ENCODE results near the gene SLIT3.

The SLIT3 gene

DNA sequence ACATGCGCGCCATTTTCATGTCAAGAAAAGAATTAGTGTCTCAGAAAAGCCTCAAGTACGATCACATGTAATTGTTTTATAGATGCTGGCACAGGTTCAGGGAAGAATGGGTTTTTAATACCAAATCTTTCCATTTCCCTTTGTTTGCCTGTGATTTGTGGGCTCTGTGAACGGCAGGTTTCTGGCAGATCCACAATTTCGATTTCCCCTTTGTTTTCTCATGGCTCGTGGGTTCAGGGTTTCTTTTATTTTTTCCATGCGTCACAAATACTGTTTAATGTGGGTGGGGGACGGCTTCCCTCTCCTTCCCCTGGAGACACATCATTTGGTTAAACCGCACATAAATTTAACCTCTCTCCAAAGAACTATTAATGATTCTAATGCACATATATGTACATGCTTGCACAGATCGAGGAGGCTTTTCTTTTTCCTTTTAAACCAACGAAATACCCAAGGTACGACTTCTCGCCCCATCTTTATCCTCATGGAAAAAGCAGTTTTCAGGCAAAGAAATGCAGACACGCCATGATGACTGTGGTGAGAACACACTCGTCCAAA is 195.9 kb downstream of the SLIT3 start:
- DNase-seq: no peak

DNA sequence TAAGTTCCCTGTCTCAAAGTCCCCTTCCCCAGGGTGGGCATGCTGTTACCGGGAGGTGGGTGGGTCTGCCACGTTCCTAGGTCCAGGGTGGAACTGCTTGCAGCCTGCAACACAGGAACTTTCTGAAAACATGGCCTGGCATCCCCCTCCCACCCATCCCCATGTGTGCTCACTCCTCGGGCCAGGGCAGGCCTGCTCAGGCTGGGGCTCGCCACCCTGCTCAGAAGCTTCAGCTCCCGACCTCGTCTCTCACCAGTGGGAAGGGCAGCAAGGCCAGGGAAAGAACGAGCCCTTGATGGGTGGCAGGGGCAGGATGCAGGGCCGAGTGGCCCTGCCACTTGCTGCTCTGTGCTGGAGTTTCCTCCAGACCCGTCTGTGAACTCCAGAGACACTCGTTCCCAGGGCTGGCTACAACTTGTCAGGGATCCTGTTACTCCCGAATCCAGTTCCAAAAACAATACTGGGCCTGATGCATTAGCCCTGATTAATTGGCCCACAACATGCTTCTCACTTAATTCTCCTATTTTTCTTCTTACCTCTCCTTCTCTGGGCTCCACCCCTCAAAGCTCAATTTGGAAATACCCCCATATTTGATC is 197.3 kb downstream of the SLIT3 start:
- DNase-seq: no peak

DNA sequence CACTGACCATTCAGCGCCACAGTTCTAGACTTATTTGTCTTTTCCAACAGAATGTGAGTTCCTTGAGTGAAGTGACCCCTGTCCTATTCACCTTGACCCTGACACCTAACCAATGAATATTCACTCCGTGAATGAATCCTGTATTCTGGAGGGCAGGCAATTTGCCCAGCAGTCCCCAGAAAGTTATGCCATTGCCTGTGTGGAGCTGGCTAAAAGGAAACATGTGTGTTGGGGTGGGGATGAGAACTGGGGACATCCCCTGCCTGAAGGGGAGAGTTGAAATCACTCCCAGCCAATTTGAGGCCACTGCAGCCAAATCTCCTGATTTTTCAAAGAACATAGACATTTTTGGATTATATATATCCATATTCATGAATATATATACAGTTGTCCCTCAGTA is 199.0 kb downstream of the SLIT3 start:
- no peak for DNase-seq

DNA sequence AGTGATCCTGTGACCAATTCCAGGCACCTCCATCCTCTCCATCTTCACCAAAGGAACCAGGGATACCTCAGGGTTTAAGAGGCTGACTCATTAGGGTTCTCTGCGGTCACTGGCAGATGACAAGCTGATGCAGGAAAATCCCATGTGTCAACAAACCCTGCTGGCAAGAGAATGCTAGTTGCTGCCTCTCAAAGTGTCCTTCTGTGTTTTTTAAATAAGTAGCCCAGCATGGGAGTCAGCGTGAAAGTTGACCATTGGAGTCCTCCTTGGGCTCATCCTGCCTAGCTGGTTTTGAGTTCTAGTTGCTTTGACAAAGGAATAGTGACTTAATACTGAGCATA is 200.2 kb downstream of the SLIT3 start:
- DNase-seq: no peak

DNA sequence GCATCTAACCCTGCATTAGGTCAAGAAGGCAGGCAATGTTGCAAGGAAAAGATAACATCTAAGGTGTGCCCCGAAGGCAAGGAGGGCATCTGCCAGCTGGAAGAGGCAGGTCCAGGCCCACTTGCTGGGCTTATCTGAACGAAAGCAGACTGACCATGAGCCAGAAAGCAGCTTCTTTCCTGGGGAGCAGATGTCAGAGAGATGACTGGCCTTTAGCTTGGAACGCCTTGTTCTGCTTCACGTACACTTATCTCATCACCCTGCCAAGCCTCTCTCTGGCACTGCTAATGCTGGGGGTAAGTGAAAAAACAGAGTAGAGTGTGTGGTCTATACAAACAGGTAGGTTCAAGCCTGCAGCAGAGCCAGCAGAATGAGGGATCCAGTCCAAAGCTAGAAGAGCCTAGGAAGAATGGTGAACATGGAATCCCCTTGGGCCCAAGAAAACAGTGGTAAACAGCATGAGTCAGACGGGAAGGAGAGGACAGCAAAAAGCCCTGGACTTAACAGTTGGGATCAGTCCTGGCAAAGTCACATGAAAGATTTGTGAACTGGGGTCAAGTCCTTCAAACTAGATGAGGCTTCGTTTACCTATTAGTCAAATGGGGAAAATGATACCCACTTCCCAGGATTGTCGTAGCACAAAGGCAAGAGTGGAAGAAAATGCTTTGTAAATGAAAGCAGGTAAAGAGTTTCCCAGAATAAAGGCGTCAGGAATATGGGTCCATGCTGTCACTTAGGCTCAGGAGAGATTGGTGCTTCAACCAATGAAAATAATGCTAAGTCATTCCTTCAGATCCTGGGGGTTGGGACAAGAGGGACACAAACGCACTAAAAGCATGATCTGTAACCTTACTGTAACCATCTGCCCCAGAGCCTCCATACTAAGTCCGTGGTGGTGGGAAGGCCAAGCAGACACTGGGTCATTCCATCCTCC is 200.9 kb downstream of the SLIT3 start:
- no peak for DNase-seq

DNA sequence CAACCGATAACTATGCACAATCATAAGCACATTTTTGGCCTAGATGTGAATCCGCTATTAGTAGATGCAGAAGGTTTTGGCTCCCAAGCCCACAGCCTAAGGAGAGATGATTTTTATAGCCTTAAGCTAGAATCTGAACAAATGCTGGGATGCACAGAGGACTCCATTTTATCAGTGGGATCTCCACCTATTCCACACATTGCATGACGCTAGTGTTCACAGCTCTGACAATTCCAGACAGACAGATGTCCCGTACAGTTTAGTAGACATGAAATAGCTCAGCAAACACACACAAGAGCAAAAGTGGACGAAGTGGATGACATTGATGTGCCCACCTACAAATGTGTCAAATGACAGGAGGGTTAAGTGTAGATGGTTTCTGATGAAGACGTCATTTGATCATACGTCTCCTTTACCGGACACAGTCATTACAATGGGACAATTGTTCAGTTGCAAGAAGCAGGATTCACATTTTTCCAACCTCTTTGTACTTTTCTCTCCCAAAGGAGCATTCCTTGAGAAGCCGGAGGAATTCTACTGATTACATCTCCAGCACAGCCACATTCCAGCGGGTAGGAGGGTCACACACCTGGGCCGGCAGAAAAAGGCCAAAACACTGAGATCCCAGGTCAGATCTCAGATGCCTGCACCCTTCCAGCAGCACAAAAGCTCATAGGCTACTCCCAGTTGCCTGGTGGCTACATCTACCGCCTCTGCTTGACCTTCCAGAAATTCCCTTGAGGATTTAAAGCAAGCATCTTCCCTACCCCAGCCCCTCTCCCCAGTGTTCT is 202.4 kb downstream of the SLIT3 start:
- DNase-seq: no peak

DNA sequence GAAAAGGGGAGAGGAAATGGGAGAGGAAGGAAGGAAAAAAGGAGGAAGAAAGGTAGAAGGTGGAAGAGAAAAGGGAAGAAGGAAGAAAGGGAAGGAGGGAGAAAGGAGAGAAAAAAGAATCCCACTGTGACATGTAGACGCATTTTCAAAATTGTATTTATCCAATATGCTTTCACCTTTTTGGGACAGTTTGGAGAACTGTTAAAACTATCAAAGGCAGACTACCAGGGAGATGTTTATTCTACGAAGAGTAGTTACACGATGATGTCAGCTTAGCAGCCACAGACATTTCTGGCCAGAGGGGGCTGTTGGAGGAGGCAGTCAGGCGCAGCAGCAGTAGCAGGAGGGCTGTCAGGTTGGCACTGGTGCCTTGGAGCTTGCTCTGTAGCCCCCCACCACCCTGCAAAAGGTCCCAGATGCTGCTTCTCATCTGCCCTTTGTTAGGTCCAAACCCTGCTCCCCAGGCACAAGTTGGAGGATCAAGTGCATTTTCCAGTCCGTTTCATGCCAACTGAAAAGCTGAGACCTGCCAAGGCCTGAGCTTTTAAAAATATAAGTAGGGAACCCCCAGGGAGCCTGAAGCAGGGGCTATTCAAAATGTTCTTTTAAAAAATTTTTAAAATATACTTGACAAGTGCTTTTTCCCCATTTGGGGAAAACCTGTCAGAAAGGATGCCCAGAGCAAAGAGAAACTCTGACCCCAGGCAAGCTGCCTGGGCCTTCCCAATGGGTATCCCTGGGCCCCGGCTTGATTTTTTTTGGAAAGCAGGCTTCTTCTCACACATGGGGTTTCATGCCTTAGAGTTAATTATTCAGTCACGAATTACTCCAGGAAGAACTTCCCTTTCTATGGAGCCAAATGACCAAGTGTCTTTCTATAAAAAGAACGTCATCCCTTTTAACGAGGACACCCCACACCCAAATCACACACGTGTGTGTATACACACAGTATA is 203.3 kb downstream of the SLIT3 start:
- DNase-seq: no peak

DNA sequence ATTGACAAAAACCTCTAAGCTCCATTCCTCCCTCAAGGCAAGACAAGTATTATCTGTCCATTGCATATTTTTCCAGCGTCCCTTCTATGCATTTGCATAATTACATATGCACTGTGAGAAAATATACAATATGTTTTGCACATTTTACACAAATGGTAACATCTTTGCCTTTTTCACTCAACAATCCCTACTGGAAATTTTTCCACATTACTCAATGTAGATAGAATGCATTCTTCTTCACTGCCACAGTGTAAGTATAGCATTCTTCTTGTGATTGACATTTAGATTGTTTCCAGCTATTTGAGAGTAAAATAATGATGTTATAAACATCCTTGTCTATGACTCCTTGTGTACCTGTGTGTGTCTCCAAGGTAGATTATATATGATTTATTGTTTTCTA is 205.0 kb downstream of the SLIT3 start:
- DNase-seq: no peak

DNA sequence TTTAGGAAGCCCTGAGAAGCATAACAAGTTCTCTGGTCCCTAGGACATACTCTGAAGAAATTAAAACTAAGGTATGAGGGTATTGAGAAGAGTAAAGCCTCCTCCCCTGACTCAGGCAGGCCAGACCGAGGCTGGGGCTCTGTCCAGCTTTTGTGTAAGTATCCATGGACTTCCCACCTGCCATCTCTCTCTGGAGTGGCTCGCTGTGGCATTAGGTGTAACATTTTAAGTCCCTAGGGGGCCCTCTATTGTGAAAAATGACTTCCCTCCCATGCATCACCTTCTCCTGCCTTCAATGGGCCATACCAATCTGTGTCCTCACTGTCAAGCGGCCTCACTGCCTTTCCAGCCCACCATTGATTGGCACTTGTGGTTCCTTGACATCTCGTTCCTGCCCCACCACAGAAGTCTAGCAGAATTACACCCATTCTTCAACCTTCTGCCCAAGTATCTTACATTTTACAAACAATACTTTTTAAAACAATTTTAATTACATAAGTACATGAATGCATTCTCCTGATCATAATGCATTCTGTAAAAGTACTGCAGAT is 205.5 kb downstream of the SLIT3 start:
- DNase-seq: no peak

DNA sequence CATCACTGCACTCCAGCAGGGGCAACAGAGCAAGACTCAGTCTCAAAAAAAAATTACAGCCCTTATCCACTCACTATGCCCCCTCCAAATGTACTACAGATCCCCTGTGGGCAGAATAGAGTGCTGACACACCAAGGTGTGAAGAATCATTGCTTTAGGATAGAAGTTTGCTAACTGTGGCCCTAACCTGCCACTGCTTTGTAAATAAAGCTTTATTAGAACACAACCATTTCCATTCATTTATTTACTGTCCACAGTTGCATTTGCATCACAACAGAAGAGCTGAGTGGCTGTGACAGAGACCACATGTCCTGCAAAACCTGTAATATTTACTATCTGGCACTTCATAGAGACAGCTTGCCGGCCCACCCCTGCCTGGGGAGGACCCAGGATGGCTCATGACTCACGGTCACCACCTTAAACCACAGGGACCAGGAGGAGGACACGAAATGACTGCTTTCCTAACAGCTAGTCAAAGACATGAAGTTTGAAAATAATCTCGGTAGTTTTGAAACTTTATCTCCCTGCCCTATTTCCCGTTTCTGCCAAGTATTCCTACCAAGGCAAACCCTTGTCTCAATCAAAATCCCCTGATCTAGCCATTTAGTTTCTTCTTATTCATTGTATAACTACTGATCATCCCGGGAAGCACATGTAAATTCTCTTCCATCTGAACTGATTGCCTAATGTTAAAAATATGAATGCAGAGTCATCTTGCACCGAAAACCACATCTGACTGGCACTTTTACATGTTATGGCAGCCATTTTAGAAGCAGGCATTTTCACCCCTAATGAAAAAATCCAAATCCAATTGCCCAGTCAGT is 206.1 kb downstream of the SLIT3 start:
- no peak for DNase-seq

DNA sequence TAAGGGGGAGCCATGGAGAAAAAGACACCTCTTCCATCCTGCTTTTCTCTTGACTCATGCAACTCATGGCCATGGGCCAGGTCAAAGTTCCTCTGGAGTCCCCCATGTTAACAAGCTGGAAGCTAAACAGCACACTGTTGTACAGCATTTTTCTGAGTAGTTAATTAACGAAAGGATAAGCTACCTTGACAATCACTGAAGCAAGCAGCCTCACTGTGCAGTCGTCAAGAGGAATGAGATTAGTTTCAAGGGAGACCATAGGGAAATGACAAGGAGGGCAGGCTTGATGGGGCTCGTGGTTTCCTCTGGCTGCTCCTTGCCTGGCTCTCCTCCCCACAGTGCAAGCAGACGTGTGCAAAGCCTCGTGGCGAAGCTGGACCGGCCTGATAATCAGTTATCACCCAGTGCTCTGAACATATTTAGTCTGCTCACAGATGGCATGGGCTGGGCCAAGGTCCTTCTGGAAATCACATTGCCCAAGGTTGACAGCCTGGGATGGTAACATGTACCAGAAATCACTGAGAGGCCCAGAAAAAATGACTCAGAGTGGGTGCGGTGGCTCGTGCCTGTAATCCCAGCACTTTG is 209.5 kb downstream of the SLIT3 start:
- DNase-seq: no peak

DNA sequence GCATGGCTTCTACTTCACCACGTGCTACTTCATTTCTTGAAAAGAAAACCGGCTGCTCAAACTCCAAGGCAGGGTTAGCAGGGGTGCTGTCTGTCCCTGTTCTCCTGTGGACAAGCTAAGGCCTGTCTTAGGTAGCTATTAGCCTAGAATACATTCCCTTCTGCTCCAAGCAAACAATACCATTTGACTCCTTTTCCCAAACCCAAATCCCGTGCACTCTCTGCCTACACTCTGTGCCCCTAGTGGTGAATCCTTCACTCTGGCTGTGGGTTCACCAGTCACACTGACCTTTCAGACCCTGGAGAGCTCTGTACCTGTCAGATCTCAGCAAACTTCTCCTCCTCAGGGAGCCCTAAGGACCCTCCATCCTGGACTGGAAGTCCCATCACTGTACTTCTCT is 211.6 kb downstream of the SLIT3 start:
- no peak for DNase-seq

DNA sequence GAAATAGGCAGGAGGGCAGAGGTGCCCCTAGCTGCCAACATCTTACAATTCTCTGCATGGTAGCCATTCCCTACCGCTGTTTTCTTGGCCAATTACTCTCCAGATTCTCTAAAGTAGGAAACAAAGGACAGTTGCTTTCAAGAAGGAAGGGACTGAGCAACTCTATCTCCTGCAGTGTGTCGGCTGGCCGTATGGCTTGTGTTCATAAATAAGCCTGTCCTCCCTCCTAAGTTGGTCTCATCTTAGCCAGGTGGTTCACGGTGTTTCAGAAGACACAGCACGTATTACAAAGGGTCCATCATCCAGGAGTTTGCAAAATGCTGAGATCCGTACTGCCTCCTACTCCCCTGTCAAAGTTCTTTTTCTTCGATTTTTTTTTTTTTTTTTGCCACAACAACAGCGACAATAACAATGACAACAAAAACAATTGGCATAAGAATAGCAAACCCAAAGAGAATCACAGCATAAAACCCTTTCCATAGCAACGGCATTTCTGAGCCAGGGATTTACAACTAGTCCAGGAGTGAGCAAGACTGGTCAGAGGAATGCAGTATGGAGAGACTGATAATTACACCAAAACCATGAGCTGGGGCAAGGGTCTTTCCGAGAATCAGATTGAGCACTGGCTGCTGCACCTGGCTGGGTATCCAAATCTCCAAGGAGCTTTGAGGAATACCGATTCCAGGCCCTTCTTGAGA is 212.8 kb downstream of the SLIT3 start:
- no peak for DNase-seq

DNA sequence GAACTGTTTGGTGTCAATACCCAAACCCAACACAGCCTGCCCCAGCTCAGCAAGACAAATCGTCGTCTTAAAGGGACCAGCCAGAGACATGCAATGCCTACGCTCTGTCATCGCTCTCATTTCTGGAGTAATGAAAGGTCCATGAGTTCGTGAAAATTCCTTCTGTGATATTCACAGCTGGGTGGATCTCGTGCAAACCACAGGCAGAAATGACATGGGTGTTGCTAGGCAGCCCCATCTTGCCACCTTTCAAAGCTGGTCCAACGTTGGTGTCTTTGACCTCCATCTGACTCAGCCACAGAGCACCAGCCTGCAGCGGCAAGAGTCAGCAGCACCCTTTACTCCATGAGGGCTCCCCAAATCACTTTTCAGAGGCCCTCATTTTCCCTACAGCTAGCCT is 215.3 kb downstream of the SLIT3 start:
- DNase-seq: no peak

DNA sequence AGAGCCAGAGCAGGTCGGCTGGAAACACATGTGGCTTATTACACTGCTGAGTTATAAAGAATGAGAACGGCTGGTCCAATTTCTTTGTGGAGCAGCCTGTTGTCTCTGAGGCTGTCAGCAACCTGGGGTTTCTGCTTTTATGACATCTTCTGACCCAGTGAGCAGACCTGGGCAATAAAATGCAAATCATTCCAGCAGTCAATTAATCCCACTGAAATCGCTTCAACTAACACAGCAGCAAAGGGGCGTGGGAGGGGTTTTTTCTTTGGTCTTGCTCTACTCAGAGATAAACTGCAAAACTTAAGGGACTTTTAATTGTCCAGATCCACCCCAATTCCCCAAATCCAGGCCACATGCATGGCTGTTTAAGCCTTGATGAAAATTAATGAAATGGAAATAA is 215.7 kb downstream of the SLIT3 start:
- no peak for DNase-seq

DNA sequence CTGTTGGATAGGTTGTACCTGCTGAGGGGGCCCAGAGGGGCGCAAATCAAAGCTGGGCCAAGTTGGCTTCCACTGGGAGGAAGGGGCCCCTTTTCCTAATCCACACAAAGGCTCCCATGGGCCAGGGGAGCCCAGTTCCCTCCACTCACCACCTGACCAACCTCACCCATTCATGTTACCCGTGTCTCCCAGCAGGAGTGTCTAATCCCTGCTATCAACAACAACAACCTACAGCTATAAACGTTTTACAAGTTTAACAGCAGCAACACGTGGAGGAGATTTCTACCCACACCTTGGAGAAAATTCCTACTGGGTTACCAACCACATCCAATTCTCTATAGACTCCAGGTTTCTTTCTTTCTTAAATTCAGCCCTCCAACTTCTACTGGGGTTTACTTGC is 216.2 kb downstream of the SLIT3 start:
- DNase-seq: no peak

DNA sequence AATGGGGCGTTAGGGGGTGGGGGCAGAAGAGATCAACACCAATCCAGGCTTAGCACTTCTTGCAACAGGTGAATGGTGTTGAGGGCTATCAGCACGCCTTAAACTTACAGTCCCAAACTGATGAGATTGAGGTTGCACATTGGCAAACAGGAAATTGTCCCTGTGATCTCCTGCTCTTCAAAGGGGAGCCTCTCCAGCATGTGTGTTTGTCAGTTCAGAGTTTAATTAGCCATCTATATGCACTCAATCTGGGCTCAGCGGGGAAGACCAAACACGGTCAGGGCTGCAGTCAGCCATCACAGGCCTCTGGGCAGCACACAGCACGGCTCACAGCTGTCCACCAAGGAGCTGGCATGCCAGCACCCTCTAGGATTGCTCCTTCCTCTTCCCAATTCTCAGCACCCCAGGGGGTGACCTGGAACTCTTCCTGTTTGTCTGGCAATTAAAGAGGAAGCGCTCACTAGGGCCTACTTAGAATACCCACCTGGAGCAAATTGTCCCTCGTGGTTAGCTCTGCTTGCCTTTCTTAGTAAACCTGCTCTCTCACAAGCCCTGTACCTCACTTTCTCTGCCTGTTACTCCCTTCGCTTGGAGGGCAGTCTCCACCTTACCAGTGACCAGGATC is 217.4 kb downstream of the SLIT3 start:
- no peak for DNase-seq

DNA sequence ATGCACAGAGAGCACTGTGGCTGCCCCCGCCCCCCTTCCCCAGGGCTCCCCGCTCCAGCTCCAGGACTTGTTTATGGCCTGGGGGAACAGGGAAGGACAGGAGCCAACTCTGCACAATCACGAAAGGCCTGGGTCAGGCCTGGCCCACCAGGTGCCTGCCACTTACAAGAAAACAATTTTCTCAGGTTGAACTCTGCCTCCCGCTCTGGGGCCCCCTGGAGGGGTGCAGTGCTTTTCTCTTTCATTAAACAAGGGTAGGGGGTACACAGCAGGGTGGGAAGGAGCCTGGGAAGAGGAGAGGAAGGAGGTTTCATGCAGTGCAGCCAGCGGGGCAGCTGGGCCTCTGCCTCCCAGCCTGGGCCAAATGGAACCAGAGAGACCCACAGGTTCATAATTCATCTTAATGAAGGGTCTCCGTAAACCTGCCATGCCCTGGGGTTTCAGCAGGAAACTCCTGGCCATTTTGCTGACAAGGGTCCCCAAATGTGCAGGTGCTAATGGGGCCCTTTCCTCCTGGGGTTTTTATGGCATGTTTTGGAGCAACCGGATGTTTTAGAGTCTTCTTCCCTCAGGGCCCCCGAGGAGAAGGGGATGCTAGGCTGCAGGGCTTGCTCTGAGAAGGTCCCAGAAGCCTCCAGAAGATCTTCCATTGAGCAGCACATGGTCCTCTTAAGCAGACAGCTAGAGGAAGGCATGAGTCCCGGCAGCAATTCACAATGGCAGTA is 219.8 kb downstream of the SLIT3 start:
- no peak for DNase-seq

Measured in right kidney (tissue), 1 donor.